HG02678 (cell line): ENCODE data around the gene PLIN3.
"Not testable (repeated sequence)": the region's sequence is repeated elsewhere in the genome, so short reads cannot be mapped to it uniquely, and the experiment has no call there.

Source experiments
- ATAC-seq: cut with Tn5 transposase; IDR thresholded peaks from one replicate; pipeline ENCODE4 v1.9.1; 2021; ENCODE audit warnings: mild to moderate bottlenecking, moderate library complexity; ENCODE audit not compliant: unreplicated experiment

Gene PLIN3

GRCh38 chr19:4892962-4893361, 25.5 kb upstream of the PLIN3 start:
- not testable (repeated sequence) for ATAC-seq

GRCh38 chr19:4891066-4891465, 23.6 kb upstream of the PLIN3 start:
- no peak for ATAC-seq

GRCh38 chr19:4889034-4889815, 21.8 kb upstream of the PLIN3 start:
- ATAC-seq, result no peak

GRCh38 chr19:4887803-4888202, 20.3 kb upstream of the PLIN3 start:
- ATAC-seq, result not testable (repeated sequence)

- ATAC-seq, result not testable (repeated sequence)
Observed at GRCh38 chr19:4884993-4885392, 17.5 kb upstream of the PLIN3 start.

GRCh38 chr19:4882874-4883273, 15.4 kb upstream of the PLIN3 start:
- not testable (repeated sequence) for ATAC-seq

- no peak for ATAC-seq
Observed at GRCh38 chr19:4879041-4879440, 11.6 kb upstream of the PLIN3 start.

GRCh38 chr19:4878491-4878968, 11.1 kb upstream of the PLIN3 start:
- ATAC-seq, result no peak

- no peak for ATAC-seq
Observed at GRCh38 chr19:4877753-4878490, 10.5 kb upstream of the PLIN3 start.

GRCh38 chr19:4873930-4874329, 6.5 kb upstream of the PLIN3 start:
- ATAC-seq, result no peak

- no peak for ATAC-seq
Observed at GRCh38 chr19:4871711-4872110, 4.2 kb upstream of the PLIN3 start.

- no peak for ATAC-seq
Observed at GRCh38 chr19:4870025-4870700, 2.7 kb upstream of the PLIN3 start.

GRCh38 chr19:4868286-4868834, 893 bp upstream of the PLIN3 start:
- ATAC-seq, result no peak

- no peak for ATAC-seq
Observed at GRCh38 chr19:4866595-4867424, 657 bp downstream of the PLIN3 start.

- ATAC-seq, result no peak
Observed at GRCh38 chr19:4861147-4861546, 6.3 kb downstream of the PLIN3 start.

- no peak for ATAC-seq
Observed at GRCh38 chr19:4859697-4860096, 7.8 kb downstream of the PLIN3 start.

- not testable (repeated sequence) for ATAC-seq
Observed at GRCh38 chr19:4856468-4856867, 11.0 kb downstream of the PLIN3 start.

- ATAC-seq, result not testable (repeated sequence)
Observed at GRCh38 chr19:4853506-4853905, 14.0 kb downstream of the PLIN3 start.

- no peak for ATAC-seq
Observed at GRCh38 chr19:4852484-4852883, 15.0 kb downstream of the PLIN3 start.

- no peak for ATAC-seq
Observed at GRCh38 chr19:4851551-4852290, 15.7 kb downstream of the PLIN3 start.
